HG03354 (cell line): ENCODE results near the gene TRIM25.

ENCODE experiments used
- ATAC-seq: cut with Tn5 transposase; IDR thresholded peaks from one replicate; pipeline ENCODE4 v1.9.1; 2021; ENCODE audit warnings: mild to moderate bottlenecking; ENCODE audit not compliant: unreplicated experiment, poor library complexity, severe bottlenecking

Gene TRIM25

DNA sequence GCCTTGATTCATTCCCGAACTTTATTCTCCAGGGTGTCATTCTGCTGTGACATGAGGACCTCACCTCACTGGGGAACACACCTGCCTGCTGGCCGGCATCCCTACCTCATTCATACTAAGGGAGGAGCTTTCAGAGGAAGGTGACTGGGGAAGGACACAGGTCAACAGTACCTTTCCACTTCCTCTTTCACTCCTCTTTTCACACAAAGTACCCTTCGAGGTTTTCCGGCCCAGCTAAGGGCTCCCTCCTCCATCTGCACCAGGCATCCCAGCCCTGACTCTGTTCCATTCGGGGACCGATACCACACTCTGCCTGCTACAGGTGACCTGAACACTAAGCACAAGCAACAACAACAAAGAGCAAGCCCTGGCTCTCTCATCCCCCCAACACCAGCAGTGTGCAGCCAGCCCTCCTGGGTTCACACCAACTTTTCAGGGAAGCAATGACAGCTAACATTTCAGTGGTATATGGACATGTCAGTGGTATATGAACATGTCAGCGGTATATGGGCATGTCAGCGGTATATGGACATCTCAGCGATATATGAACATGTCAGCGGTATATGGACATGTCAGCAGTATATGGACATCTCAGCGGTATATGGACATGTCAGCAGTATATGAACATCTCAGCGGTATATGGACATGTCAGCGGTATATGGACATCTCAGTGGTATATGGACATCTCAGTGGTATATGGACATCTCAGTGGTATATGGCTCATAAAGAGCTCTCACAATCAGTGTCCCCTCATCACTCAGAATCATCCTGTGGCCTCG lies 16.0 kb downstream of the TRIM25 start:
- peak; percentile 48 for ATAC-seq

DNA sequence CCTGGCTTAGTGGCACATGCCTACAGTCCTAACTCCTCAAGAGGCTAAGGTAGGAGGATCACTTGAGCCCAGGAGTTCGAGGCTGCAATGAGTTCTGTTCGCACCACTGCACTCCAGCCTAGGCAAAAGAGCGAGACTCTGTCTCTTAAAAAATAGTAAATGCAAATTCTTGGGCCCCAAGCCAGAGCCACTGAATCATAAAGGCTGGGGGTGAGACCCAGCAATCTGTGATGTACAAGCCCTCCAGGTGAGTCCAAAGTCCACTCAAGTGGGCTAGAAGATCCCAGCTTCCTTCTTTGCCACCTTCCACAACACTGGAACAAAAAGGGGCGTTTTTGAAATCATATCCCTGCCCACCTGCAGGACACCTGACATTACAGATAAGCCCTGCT lies 16.9 kb downstream of the TRIM25 start:
- ATAC-seq, result peak; percentile 51

DNA sequence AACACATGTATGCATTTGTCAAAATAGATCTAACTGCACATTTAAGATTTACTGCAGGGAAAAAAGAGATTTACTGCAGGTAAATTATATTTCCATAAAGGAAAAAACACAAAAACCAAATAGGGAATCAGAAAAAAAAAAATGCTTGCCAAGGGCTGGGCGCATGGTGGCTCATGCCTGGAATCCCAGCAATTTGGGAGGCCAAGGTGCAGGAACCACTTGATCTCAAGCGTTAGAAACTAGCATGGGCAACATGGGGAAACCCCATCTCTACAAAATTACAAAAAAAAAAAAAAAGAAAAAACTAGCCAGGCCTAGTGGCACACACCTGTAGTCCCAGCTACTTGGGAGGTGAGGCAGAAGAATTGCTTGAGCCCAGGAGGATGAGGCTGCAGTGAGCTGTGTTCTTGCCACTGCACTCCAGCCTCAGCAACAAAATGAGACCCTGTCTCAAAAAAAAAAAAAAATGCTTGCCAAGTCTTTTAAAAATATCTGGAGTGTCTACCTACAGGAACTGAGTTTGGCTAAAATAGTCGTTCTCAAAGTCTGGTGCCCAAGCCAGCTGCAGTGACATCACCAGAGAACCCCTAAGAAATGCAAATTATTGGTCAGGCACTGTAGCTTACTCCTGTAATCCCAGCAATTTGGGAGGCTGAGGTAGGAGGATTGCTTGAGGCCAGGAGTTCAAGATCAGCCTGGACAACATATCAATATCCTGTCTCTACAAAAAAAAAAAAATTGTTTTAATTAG lies 17.5 kb downstream of the TRIM25 start:
- peak; percentile 17 for ATAC-seq

DNA sequence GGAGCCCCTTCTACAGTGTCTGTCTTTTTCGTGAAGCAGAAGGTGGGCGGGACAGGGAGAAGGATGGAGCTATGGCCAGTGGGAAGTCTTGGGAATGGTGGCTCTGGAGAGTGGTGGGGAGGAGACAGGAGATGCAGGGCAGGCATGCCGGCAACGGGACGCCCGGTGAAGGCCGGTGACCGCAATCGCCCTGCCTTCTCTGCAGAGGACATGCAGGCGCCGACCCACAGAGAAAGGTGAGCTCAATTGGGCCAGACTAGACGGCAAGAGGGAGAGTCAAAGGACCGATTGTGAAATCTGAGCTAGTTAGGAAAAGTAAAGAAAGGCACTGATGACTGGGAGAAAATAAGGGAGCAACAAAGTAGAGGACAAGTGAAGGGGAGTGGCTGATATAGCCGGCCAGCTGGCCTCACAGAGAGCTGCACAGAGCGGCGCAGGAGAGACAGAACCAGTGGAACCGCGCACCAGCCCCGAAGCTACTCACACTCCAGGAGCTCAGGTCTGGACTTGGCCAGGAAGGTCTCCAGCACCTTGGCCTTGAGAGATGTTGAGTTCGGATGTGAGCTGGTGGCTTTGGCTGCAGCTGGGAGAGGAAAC lies 18.9 kb downstream of the TRIM25 start:
- no peak for ATAC-seq

DNA sequence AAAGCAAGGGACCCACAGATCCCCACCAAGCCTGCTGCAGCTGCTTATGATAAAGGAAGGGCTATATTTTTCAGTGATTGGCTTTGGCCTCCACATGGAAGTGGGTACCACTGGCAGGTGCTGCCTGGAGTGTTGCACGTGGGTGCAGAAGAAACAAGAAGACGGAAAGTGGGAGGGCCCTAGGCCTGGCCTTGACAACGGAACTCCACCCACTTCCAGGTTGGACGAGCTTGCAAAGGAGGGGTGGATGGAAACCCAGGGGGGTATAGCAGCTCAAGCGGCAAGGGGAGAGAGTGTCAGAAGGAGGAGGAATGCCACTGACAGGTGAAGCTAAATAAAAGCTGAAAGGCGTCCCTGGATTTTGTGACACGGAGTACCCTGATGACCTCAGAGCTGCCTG lies 20.3 kb downstream of the TRIM25 start:
- ATAC-seq, result no peak

DNA sequence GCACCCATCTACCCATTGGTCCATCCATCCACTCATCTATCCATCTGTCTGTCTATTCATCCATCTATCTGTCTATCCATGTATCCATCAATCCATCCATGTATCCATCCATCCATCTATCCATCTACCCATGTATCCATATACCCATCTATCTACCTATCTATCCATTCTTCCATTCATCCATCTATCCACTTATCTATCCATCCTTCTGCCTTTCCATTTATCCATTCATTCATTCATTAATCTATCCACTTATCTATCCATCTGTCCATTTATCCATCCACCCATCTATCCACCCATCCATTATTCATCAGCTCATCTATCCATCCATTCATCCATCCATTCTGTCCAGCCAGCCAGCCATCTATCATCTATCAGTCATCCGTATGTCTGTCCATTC lies 21.5 kb downstream of the TRIM25 start:
- no peak for ATAC-seq

DNA sequence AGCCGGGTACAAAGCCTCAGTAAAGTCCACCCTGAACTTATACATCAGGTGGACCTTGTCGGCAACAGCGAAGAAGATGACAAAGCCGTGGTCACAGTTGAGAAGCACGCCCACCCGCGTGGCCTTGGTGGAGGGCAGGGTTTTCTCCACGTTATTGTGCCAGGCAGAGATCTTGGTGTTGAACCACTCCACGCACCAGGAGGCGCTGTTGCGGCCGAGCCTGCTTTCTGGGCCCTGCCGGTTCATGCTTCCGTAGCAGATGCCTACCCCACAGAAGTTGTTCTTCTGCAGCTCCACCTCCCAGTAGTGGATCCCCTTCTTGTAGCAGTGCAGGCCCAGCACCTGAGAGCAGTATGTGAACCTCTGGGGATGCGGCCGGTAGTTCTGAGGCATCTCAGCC lies 22.1 kb downstream of the TRIM25 start:
- ATAC-seq, result no peak

DNA sequence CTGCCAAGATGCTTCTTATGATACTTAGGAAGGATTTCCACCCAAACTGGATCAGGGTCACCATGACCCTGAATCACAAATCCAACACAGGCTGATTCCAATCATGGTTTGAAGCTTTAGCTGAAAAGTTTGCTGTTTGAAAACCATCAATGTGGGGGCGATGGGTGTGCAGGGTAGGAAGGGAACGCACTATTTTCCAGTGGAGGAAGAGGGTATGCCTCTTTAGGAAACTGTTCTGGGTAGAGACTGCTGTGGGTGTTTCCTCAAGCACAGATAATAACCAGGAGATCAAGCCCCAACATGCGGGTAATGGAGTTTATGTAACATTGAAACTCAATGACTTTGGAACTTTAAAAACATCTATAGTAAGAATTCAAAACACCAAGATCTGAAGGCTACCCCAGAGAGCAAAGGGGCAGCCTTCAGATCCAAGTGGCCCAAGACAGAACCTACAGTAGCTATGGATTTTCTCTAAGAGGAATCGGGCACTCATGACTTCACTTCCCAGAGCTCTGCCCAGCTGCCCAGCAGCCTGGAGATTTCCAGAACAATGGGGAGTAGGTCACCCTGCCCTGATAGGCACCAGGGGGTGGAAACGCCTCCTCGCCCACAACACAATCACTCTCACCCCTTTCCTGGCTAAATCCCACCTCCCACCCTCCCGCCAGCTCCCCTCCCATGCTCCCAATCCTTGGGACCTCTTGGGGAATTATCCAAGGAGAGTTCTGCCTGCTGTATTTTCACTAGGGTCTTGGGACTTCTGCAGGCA lies 22.8 kb downstream of the TRIM25 start:
- ATAC-seq, result no peak

DNA sequence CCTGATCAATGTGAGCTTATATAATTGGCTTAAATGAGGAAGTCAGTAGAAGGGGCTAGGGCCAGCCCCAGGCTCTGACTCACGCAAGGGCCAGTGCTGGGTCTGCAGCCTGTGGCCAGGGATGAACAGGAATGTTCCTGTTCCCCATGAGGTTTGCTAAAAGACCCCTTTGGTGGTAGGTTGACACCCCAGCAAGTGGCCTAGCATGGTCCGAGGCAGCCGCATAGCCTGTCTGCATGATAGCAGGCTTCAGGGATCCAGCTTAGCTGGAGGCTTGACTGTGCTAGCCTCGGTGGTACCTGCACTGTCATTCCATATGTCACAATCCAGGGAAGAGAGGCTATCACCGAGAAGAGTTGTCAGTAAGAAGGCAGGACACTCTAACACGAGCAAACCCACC lies 23.5 kb downstream of the TRIM25 start:
- ATAC-seq, result no peak

DNA sequence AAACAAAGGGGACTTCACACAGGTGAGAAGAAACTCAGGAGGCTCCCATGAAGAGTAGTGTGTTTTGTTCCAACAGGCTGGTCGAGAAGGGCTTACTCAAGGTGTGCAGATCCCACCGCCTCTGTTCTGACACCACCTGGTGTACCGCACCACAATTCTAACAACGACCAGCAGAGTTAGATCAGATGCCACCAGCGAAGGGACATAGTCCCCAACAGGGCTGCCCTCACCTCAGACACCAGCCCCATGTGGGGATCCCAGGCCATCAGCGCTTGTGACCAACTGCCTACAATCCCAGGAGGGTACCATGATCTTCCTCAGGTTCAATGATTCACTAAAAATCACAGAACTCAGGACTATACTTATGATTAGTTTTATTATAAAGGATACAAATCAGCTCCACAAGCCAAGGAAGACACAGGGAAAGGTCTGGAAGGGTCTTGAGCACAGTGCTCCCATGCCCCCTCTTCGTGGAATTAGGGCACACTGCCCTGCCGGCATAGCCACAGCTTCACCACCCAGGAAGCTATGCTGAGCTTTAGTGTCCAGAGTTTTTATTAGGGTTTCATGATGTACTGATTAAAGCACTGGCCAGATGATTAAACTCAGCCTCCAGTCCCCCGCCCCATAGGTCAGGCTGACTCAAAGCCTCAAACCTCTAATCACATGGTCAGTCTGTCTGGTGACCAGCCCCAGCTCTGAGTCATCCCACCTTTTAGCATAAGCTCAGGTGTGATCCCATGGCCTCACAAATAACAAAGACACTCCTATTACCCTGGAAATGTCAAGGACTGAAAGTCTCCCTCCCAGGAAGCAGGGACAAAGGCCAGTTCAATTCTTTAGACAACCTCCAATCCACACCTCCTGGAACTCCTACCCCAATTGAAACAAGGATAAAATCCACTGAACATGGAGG lies 26.0 kb downstream of the TRIM25 start:
- no peak for ATAC-seq

DNA sequence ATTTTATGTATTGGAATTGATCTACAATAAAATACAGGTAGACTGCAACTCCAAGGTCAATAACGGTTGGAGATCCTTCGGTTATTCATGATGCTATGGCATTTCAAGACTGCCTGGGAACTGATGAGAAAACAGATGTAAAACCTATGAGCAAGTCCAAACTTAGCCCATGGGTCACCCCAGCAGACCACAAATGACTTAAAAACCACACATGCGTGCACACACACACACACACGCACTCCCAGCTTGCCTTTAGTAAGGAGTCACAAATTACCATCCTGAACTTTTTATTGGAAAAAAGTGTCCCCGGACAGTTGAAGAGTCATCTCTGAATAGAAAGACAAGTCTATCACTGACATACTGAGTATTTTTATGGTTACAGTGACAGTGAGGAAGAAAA lies 26.7 kb downstream of the TRIM25 start:
- no peak for ATAC-seq

DNA sequence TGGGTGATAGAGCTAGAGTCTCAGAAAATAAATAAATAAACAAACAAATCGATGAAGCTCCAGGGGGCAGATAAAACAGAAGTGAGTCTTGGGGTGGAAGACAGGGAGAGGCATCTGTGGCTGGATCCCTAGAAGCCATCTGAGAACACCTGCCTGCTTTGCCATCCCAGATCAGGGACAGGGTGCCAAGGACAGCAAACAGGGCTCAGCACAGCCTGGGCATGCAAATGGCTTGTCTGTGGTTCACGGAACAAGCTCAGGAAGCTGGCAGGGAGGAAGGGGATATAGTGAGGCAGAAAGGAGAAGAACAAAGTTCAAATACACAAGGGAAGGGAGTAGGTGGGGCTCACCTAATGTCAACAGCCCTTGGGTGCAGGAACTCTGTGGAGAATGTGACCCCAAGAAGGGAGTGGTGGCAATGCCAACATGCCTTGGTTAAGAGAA lies 27.5 kb downstream of the TRIM25 start:
- no peak for ATAC-seq

DNA sequence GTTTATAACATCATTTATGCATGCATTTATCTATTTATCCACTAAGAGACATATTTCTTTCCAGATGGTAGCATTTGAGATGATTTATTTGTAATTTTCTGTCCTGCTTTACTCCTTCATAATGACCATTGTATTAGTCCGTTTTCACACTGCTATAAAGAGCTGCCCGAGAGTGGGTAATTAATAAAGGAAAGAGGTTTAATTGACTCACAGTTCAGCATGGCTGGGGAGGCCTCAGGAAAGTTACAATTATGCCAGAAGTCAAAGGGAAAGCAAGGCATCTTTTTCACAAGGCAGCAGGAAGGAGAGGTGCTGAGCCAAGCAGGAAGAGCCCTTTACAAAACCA lies 28.6 kb downstream of the TRIM25 start:
- no peak for ATAC-seq

DNA sequence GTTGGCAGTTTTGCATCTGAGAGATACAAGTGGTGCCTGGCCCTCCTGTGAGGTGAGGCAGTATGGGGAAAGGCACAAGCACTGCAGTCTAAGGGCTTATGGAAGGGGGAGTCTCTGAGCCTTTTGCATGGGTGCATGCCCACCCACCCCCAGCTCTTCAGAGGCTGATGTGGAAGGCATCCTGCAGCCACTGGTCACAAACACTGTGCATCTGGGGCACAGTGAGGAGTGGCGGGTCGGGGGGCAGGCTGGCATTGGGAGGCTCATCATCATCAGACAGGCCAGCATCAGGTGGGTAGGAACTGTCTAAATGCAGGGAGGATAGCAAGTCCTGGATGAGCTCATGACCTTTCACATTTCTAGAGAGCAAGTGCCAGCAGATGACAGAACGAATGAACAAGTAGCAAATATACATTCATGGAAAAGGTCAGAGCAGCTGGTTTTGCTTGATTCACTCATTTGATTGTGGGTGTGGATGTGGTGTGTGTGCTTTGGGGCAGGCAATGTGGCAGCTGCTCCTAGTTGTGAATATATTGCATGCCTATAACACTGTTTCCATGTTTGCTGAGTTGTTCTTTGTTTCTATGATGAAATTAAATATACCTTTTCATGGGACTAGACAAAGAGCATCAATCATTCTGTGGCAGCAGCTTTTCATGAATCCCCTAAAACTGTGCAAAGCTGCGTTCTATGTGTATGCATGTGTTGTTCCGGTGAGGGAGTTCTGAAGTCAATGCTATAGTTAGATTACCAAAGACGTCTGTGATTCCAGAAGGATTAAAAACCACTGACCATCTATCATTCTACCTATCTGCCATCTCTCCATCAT lies 29.2 kb downstream of the TRIM25 start:
- no peak for ATAC-seq

DNA sequence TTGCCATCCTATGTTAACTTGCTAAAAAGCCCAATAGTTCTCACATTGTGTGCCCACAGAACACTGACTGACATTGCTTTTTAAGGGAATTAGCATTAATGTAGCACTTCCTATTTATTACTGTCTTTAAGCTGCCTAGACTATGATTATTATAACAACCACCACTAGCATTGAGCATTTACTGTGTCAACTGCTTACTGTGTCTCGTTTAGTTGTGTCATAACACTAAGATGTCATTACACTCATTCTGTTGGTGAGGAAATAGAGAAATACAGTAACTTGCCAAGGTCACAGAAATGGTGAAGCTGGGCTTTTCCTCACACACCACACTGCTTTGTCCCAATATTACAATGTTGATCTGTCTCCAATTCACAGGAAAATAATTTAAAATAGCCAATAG lies 30.2 kb downstream of the TRIM25 start:
- no peak for ATAC-seq

DNA sequence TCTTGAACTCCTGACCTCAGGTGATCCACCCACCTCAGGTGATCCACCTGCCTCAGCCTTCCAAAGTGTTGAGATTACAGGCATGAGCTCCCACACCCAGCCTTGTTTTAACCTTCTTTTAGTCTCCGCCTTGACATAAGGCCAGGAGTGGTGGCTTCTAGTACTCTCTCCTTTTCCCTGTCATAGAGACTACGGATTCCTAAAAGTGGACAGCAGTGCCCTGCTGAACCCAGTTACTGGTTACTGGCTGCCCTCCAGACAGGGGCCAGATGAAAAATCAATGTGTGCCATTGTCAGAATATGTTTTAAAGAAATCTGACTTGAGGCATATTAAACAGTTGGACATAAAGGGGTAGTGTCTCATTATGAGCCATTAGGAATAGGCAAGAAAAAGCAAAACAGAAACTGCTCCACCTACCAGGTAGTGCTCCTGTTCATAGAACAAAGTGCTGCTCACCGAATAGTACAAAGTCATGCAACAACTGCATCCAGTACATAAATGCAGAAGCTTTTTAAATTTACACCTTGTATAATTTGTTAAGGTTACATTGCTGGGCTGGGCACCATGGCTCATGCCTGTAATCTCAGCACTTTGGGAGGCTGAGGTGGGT lies 32.1 kb downstream of the TRIM25 start:
- ATAC-seq, result no peak

DNA sequence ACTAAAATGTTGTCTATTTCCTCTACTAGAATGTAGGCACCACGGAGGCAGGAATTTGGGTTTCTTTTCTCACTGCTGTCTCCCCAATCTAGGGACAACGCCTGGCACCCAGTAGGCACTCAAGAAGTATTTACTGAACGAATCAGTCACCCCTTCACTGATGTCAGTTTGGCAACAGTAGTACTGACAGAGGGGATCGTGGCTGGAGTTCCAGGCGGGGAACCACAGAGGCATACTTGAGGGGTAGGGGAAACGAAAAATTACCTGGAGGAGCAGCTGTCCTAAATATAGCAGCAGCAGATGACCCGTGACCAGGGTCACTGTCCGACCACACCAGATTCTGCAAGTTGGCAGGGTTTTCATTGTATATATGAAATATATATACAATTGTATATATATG lies 33.3 kb downstream of the TRIM25 start:
- no peak for ATAC-seq

DNA sequence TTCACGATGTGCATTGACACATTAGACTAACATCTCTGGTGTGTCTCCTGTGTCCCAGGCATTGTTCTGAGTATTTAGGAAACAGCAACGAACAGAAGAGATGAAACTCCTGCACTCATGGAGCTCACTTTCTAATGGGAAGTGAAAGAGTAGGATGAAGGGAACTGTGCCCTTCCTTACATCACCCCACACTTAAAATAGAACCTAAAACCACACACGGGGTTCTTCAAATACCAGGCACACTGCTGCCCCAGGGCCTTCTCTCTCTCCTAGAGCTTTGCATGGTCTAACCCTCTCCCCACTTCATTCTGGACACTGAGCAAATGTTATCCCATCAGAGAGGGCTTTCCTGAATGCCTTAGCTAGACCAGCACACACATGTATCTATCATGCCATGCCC lies 33.7 kb downstream of the TRIM25 start:
- no peak for ATAC-seq
